Activated CD4-positive, alpha-beta memory T cell treated with anti-CD3 and anti-CD28 coated beads for 36 hours (primary cell): ENCODE results near the gene MYH3. TPM values are rescaled to one million over a fixed set of nuclear protein-coding genes. Genes with fewer than 3 reads are reported as not detected.

Experiments
- CTCF ChIA-PET: fragments of 350-600 bp; sonication (Branson Sonifier 250); formaldehyde crosslinking; loops from one replicate; lab custom pipeline; 2021; ENCODE audit warnings: antibody characterized with exemption, inconsistent platforms; lab: Charles Lee
- POLR2A ChIA-PET: fragments of 350-600 bp; sonication (Branson Sonifier 250); formaldehyde crosslinking; loops from one replicate; lab custom pipeline; 2021; ENCODE audit warnings: antibody characterized with exemption; lab: Charles Lee
- DNase-seq: peaks from one replicate; pipeline ENCODE4 v3.0.0-alpha.2; 2020
- H3K27ac Mint-ChIP-seq: one replicate; pipeline ENCODE4 v1.8.0; 2021; ENCODE audit warnings: mixed read lengths
- H3K27me3 Mint-ChIP-seq: one replicate; pipeline ENCODE4 v1.8.0; 2021; ENCODE audit warnings: mixed read lengths
- H3K36me3 Mint-ChIP-seq: one replicate; pipeline ENCODE4 v1.8.0; 2021; ENCODE audit warnings: mixed read lengths
- H3K4me1 Mint-ChIP-seq: one replicate; pipeline ENCODE4 v1.8.0; 2021; ENCODE audit warnings: low read depth, mixed read lengths
- H3K4me3 Mint-ChIP-seq: one replicate; pipeline ENCODE4 v1.8.0; 2021; ENCODE audit warnings: mild to moderate bottlenecking, mixed read lengths
- H3K9me3 Mint-ChIP-seq: one replicate; pipeline ENCODE4 v1.8.0; 2021; ENCODE audit warnings: mixed read lengths
- intact Hi-C: fragments of 100-400 bp; cut with micrococcal nuclease; formaldehyde crosslinking; loops from one replicate; pipeline ENCODE4 v1.15.1; 2023
- total RNA-seq, 2 experiments: library from RNA; stranded (reverse); gene quantifications; one replicate each; pipeline ENCODE4 v1.2.3, GENCODE V29; 2021

The MYH3 gene
- total RNA-seq, 2 experiments from 2014 or later = 1.6 to 2.4 TPM

DNA sequence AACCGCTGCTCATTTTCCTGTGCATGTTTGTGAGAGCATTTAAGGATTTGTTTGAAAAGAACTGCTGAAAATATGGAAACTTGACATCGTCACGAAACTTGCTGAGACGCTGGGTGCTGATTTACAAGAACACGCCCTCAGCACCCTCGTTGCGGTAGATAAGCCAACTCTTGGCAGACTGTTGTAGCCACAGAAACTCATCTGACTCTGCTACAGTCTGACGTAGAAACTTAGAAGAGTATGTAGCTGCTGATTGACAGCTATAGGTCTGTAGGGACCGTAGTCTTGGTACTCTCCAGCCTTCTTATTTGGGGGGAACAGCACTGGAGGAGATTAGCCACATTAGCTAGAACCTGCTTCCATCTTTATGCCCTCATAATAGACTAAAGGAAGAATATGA lies 71.6 kb downstream of the MYH3 start:
- Mint-ChIP-seq H3K27me3 (peaks cover 7% of the 10 kb centered on the region), H3K4me1 (no peaks in the 10 kb centered on the region), H3K4me3 (no peak overlapping the region), H3K27ac (no peak overlapping the region), H3K9me3 (no peaks in the 10 kb centered on the region), H3K36me3 (no peaks in the 10 kb centered on the region)
- POLR2A ChIA-PET = no interaction called here
- CTCF ChIA-PET = no interaction called here
- DNase-seq = no peak
- intact Hi-C loops = no loop called here

DNA sequence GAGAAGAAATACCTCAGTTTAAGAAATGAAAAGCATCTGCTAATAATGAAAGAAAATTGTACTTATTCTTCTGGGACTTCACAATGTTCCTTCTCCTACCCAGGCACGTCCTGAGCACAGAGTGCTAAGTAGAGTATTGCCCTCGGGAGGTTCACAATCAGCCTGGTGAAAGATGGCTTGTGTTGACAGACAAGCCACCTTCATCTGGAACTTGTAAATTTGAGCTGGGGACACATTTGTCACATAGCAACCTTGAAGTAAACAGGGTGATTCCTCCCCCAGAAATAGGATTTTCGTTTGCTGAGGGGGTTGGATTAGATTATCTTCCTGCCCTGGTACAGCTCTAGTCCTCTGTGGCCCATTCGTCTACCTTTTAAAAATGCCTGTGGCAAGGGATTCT lies 73.3 kb downstream of the MYH3 start:
- Mint-ChIP-seq H3K9me3 (no peaks in the 10 kb centered on the region), H3K4me3 (no peak overlapping the region), H3K36me3 (no peaks in the 10 kb centered on the region), H3K27ac (no peak overlapping the region), H3K4me1 (no peaks in the 10 kb centered on the region), H3K27me3 (peaks cover 2% of the 10 kb centered on the region)
- no peak for DNase-seq
- ChIA-PET CTCF (interaction anchor here (0.7 kb wide), 1 partner anchor 11 kb away, joined by 3 read pairs; no protein-coding TSS in a partner anchor), POLR2A (no interaction called here)
- intact Hi-C loops = no loop called here

DNA sequence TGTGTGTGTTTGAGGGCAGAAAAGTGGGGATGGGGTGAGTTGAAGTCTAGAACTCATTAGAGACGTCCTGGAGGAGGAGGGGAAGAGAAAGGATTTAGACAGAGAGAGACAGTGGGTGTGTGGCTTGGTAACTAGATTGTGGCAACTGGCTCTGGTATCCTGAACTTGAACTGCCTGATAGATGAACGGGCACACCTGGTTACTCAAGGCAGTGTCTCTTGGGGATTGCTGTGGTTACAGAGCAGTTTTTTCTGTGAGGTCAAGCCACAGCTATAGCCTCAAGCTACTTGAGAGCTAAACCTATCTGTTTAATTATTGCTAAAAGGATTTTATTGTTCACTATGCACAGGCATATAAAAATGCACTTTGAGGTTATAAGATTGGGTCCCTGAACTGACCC lies 77.8 kb downstream of the MYH3 start:
- CTCF ChIA-PET = interaction anchor here (1.1 kb wide), 1 partner anchor 38 kb away, joined by 4 read pairs; no protein-coding TSS in a partner anchor
- POLR2A ChIA-PET = no interaction called here
- no peaks in the 10 kb centered on the region for H3K9me3 Mint-ChIP-seq
- no peaks in the 10 kb centered on the region for H3K4me1 Mint-ChIP-seq
- intact Hi-C loops = no loop called here
- peaks cover 3% of the 10 kb centered on the region for H3K27me3 Mint-ChIP-seq
- DNase-seq = no peak
- no peak overlapping the region for H3K27ac Mint-ChIP-seq
- H3K4me3 Mint-ChIP-seq = no peak overlapping the region
- no peaks in the 10 kb centered on the region for H3K36me3 Mint-ChIP-seq

Other genes with a start within 250 kb of the MYH3 start
- not detected for gene MYH8, start 235.4 kb downstream of the MYH3 start, total RNA-seq
- gene MYH4, start 187.8 kb downstream of the MYH3 start, total RNA-seq = not detected
- gene MYH1, start 138.8 kb downstream of the MYH3 start, total RNA-seq = not detected
- gene MYH2, start 107.7 kb downstream of the MYH3 start, total RNA-seq = not detected
- gene SCO1, start 40.2 kb upstream of the MYH3 start, total RNA-seq = 10 to 100 TPM; 34.6 to 36.4 TPM
- 10 to 100 TPM; 12.4 to 13.5 TPM for gene ADPRM, start 40.3 kb upstream of the MYH3 start, total RNA-seq
- gene TMEM220, start 72.7 kb upstream of the MYH3 start, total RNA-seq = under 1 TPM; 0.24 to 0.94 TPM
- not detected for gene TMEM238L, start 146.8 kb upstream of the MYH3 start, total RNA-seq
- gene PIRT, start 180.8 kb upstream of the MYH3 start, total RNA-seq = not detected